HPDE6-E6E7 (cell line): ENCODE data around the gene TENM4.
A peak's percentile ranks its signal among the peaks of the same experiment; 100 is the strongest.

Experiments used
- DNase-seq: peaks from one replicate; pipeline ENCODE4 v3.0.0; 2011; ENCODE audit warnings: missing footprints; ENCODE audit errors: extremely low spot score

The TENM4 gene

GRCh38 chr11:79342686-79343085 is 98.1 kb downstream of the TENM4 start:
- DNase-seq, result no peak

- no peak for DNase-seq
These were observed 98.6 kb downstream of the TENM4 start for GRCh38 chr11:79342236-79342635.

- DNase-seq, result no peak
These were observed 100.3 kb downstream of the TENM4 start for GRCh38 chr11:79340535-79340934.

- DNase-seq, result no peak
These were observed 103.9 kb downstream of the TENM4 start for GRCh38 chr11:79336797-79337517.

GRCh38 chr11:79335681-79336080 is 105.1 kb downstream of the TENM4 start:
- DNase-seq, result peak; percentile 48

GRCh38 chr11:79333355-79333754 is 107.5 kb downstream of the TENM4 start:
- DNase-seq, result no peak

GRCh38 chr11:79332017-79332416 is 108.8 kb downstream of the TENM4 start:
- DNase-seq, result no peak

- DNase-seq, result no peak
These were observed 109.5 kb downstream of the TENM4 start for GRCh38 chr11:79331203-79331901.

GRCh38 chr11:79330651-79331050 is 110.2 kb downstream of the TENM4 start:
- DNase-seq, result no peak

- DNase-seq, result no peak
These were observed 111.3 kb downstream of the TENM4 start for GRCh38 chr11:79329561-79329960.

GRCh38 chr11:79328402-79328801 is 112.4 kb downstream of the TENM4 start:
- no peak for DNase-seq

GRCh38 chr11:79325851-79326250 is 115.0 kb downstream of the TENM4 start:
- no peak for DNase-seq

GRCh38 chr11:79321263-79321662 is 119.6 kb downstream of the TENM4 start:
- DNase-seq, result no peak

- peak; percentile 6 for DNase-seq
These were observed 125.7 kb downstream of the TENM4 start for GRCh38 chr11:79314906-79315689.

GRCh38 chr11:79313530-79313913 is 127.3 kb downstream of the TENM4 start:
- DNase-seq, result no peak

GRCh38 chr11:79312617-79313529 is 128.0 kb downstream of the TENM4 start:
- DNase-seq, result no peak

GRCh38 chr11:79311461-79311860 is 129.4 kb downstream of the TENM4 start:
- DNase-seq, result no peak

- DNase-seq, result no peak
These were observed 131.4 kb downstream of the TENM4 start for GRCh38 chr11:79309407-79309806.

GRCh38 chr11:79308429-79308828 is 132.4 kb downstream of the TENM4 start:
- no peak for DNase-seq

- no peak for DNase-seq
These were observed 136.1 kb downstream of the TENM4 start for GRCh38 chr11:79304599-79305212.

GRCh38 chr11:79296141-79296540 is 144.7 kb downstream of the TENM4 start:
- DNase-seq, result no peak
